ENCODE results near the gene RNF223. TPM values are rescaled to one million over a fixed set of nuclear protein-coding genes. Genes with fewer than 3 reads are reported as not detected.

Gene RNF223
- total RNA-seq, 1 experiment from 2014 or later = 6.3 TPM

- H3K27ac ChIP-seq (ENCODE audit: low read depth, low read length) = peak overlapping the region; percentile 87
- H4K20me1 ChIP-seq (ENCODE audit: insufficient read depth) = no peaks in the 10 kb centered on the region
- ChIA-PET CTCF (no interaction called here), POLR2A (interaction anchor here (1.0 to 1.1 kb wide), 2 partner anchors 38 to 41 kb away, joined by 3 read pairs; no protein-coding TSS in a partner anchor), RAD21 (ENCODE audit: low non-redundant PET in 1 of 2, low total read pairs in 2 of 2, uncharacterized antibody in 2 of 2, unreplicated experiment in 2 of 2) (no interaction called here)
- H3K4me2 ChIP-seq (ENCODE audit: low read length) = peak overlapping the region; percentile 98
- H3K4me3 ChIP-seq (replicated peaks in 1 of 2; ENCODE audit: low read depth in 1 of 2, low read length in 2 of 2) = peak overlapping the region; percentile 73 to 79
- no peaks in the 10 kb centered on the region for H3K27me3 ChIP-seq (ENCODE audit: insufficient read depth, low read length)
- H3K36me3 ChIP-seq (ENCODE audit: control insufficient read depth in 1 of 2, insufficient read depth in 2 of 2, low read length in 2 of 2) = peaks cover 0 to 15% of the 10 kb centered on the region in 2 experiments; a peak in 2 of 4 replicates
- peak overlapping the region; percentile 90 for H3K9ac ChIP-seq (ENCODE audit: low read length)
- ATAC-seq (peak; percentile 16), DNase-seq (ENCODE audit: low read depth, low spot score) (no peak)
- H2AFZ ChIP-seq (ENCODE audit: low read depth, low read length, poor library complexity, severe bottlenecking) = no peak overlapping the region
- BruUV-seq (replicated peaks) = TSS peak; percentile 41
- peaks cover 56% of the 10 kb centered on the region for H3K79me2 ChIP-seq (ENCODE audit: insufficient read depth, low read length)
- intact Hi-C loops (cut with micrococcal nuclease) = no loop called here
- H3K4me1 ChIP-seq (ENCODE audit: control insufficient read depth in 1 of 2, insufficient read depth in 2 of 2, low read length in 2 of 2) = peaks cover 42 to 71% of the 10 kb centered on the region in 2 experiments
- H3K9me3 ChIP-seq (ENCODE audit: control insufficient read depth in 1 of 2, insufficient read depth in 1 of 2, low read depth in 1 of 2, low read length in 2 of 2) = no peaks in the 10 kb centered on the region
- TF ChIP-seq SIN3A (IDR thresholded peaks at IDR 0.05; ENCODE audit: low read depth) = no peak
- peak; percentile 10 for TF ChIP-seq YY1 (IDR thresholded peaks at IDR 0.05; ENCODE audit: extremely low read depth, insufficient replicate concordance, low read depth, low read length)
- peak; percentile 68 for TF ChIP-seq TCF7L2 (IDR thresholded peaks at IDR 0.05; ENCODE audit: borderline replicate concordance, extremely low read depth, insufficient read depth, insufficient read length)
- no peak for TF ChIP-seq ZNF274 (IDR thresholded peaks at IDR 0.05; ENCODE audit: low read depth, low read length)
- TF ChIP-seq POLR2AphosphoS5 (IDR thresholded peaks at IDR 0.05; ENCODE audit: low read depth, low read length) = peak; percentile 48
- no peak for TF ChIP-seq ATF3 (IDR thresholded peaks at IDR 0.05)
- TF ChIP-seq REST (IDR thresholded peaks at IDR 0.05; ENCODE audit: low read depth) = no peak
- no peak for TF ChIP-seq CBX3 (IDR thresholded peaks at IDR 0.05; ENCODE audit: low read depth)
- no peaks in the 10 kb centered on the region for H3K9me2 ChIP-seq (ENCODE audit: insufficient read depth)
Observed at GRCh38 chr1:1021010-1021919, 52.8 kb downstream of the RNF223 start.

Other genes starting within 250 kb of the RNF223 start
- gene SAMD11, start 150.4 kb downstream of the RNF223 start, total RNA-seq (2021; ENCODE audit: unreplicated experiment) = 11.5 TPM
- gene NOC2L, start 115.0 kb downstream of the RNF223 start, total RNA-seq (2021; ENCODE audit: unreplicated experiment) = 260 TPM
- 100.0 TPM for gene KLHL17, start 113.7 kb downstream of the RNF223 start, total RNA-seq (2021; ENCODE audit: unreplicated experiment)
- gene PLEKHN1, start 107.8 kb downstream of the RNF223 start, total RNA-seq (2021; ENCODE audit: unreplicated experiment) = 11.6 TPM
- 0.39 TPM for gene PERM1, start 92.2 kb downstream of the RNF223 start, total RNA-seq (2021; ENCODE audit: unreplicated experiment)
- 145 TPM for gene HES4, start 74.2 kb downstream of the RNF223 start, total RNA-seq (2021; ENCODE audit: unreplicated experiment)
- gene ISG15, start 60.8 kb downstream of the RNF223 start, total RNA-seq (2021; ENCODE audit: unreplicated experiment) = 140 TPM
- 134 TPM for gene AGRN, start 54.2 kb downstream of the RNF223 start, total RNA-seq (2021; ENCODE audit: unreplicated experiment)
- 22.7 TPM for gene C1orf159, start 41.8 kb upstream of the RNF223 start, total RNA-seq (2021; ENCODE audit: unreplicated experiment)
- gene TTLL10, start 99.6 kb upstream of the RNF223 start, total RNA-seq (2021; ENCODE audit: unreplicated experiment) = 0.10 TPM
- 56.2 TPM for gene TNFRSF18, start 132.3 kb upstream of the RNF223 start, total RNA-seq (2021; ENCODE audit: unreplicated experiment)
- 0.37 TPM for gene TNFRSF4, start 139.8 kb upstream of the RNF223 start, total RNA-seq (2021; ENCODE audit: unreplicated experiment)
- 133 TPM for gene SDF4, start 157.7 kb upstream of the RNF223 start, total RNA-seq (2021; ENCODE audit: unreplicated experiment)
- gene B3GALT6, start 157.9 kb upstream of the RNF223 start, total RNA-seq (2021; ENCODE audit: unreplicated experiment) = 16.3 TPM
- 6.9 TPM for gene C1QTNF12, start 172.4 kb upstream of the RNF223 start, total RNA-seq (2021; ENCODE audit: unreplicated experiment)
- gene UBE2J2, start 199.5 kb upstream of the RNF223 start, total RNA-seq (2021; ENCODE audit: unreplicated experiment) = 67.7 TPM
- gene SCNN1D, start 206.1 kb upstream of the RNF223 start, total RNA-seq (2021; ENCODE audit: unreplicated experiment) = 3.7 TPM
- 38.8 TPM for gene ACAP3, start 233.6 kb upstream of the RNF223 start, total RNA-seq (2021; ENCODE audit: unreplicated experiment)
- gene PUSL1, start 234.3 kb upstream of the RNF223 start, total RNA-seq (2021; ENCODE audit: unreplicated experiment) = 47.2 TPM